ENCODE results near the gene S1PR3.

DNA sequence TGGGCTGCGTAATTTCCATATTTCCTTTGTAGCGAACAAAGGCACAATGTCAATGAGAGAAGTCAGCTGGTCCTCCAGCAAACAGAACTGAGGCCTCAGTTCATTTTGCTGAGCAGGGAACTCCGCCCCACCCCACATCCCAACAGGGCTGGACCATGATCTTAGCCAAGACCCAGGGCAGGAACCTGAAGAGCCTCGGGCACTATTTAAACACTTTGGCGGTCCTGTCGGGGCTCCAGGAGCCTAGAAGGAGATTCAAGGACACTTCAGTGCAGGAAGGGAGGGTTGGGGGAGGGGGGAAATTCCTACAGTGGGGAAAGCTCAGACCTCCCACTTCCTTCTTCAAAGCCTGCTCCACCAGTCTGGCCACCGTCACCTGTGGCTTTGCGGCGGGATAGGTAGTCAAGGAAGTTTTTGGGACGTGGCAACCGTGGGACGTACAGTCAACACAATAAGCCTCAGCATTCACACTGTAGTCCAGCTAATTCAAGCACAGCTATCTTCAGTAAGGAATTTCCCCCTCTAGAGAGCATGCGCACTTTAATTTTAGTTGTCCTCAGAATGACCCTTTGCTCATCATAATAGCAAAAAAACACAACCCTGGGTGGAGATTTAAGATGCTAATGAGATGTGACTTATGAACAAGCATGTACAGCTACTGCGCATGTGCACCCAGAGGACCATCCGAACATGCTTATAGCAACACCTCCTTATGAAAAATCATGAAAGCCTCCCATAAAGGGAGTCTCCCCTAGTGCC is 30.9 kb downstream of the S1PR3 start:
- TF ChIP-seq, protein P1, sequence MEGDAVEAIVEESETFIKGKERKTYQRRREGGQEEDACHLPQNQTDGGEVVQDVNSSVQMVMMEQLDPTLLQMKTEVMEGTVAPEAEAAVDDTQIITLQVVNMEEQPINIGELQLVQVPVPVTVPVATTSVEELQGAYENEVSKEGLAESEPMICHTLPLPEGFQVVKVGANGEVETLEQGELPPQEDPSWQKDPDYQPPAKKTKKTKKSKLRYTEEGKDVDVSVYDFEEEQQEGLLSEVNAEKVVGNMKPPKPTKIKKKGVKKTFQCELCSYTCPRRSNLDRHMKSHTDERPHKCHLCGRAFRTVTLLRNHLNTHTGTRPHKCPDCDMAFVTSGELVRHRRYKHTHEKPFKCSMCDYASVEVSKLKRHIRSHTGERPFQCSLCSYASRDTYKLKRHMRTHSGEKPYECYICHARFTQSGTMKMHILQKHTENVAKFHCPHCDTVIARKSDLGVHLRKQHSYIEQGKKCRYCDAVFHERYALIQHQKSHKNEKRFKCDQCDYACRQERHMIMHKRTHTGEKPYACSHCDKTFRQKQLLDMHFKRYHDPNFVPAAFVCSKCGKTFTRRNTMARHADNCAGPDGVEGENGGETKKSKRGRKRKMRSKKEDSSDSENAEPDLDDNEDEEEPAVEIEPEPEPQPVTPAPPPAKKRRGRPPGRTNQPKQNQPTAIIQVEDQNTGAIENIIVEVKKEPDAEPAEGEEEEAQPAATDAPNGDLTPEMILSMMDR (IDR thresholded peaks at IDR 0.05; ENCODE audit: low read length), result no peak
- no peak for TF ChIP-seq EZH2 (optimal IDR thresholded peaks at IDR 0.05; ENCODE audit: low read depth, low read length)
- TF ChIP-seq EZH2phosphoT487 (IDR thresholded peaks at IDR 0.05; ENCODE audit: low read length), result no peak
